Neural crest cell (in vitro differentiated cells): ENCODE measurements around the gene RNH1. TPM values are rescaled to one million over a fixed set of nuclear protein-coding genes. Genes with fewer than 3 reads are reported as not detected.

Experiments used
- DNase-seq: peaks from one replicate; pipeline ENCODE4 v3.0.0; 2021; ENCODE audit warnings: low read depth, mixed read lengths, low spot score
- H3K27ac Mint-ChIP-seq: one replicate; pipeline ENCODE4 v1.8.0; 2021; ENCODE audit warnings: mild to moderate bottlenecking, mixed read lengths; ENCODE audit not compliant: unreplicated experiment
- H3K27me3 Mint-ChIP-seq: 2 replicates; pipeline ENCODE4 v1.8.0; 2021; ENCODE audit warnings: low read depth, mild to moderate bottlenecking, mixed read lengths
- H3K36me3 Mint-ChIP-seq: 2 replicates; pipeline ENCODE4 v1.8.0; 2021; ENCODE audit warnings: low read depth, mild to moderate bottlenecking, mixed read lengths
- H3K4me1 Mint-ChIP-seq: 2 replicates; pipeline ENCODE4 v1.8.0; 2021; ENCODE audit warnings: mixed read lengths
- H3K4me3 Mint-ChIP-seq: one replicate; pipeline ENCODE4 v1.8.0; 2021; ENCODE audit warnings: mild to moderate bottlenecking, mixed read lengths
- H3K9me3 Mint-ChIP-seq: 2 replicates; pipeline ENCODE4 v1.8.0; 2021; ENCODE audit warnings: mixed read lengths
- CTCF ChIP-seq: fragments of 200-600 bp; sonication (generic); conservative IDR thresholded peaks from 2 replicates; pipeline ENCODE4 v1.5.0; 2021; ENCODE audit warnings: antibody characterized with exemption, mild to moderate bottlenecking
- total RNA-seq: library from RNA; stranded (reverse); gene quantifications from 2 replicates; pipeline ENCODE4 v1.2.1, GENCODE V29; 2021

RNH1 gene
- total RNA-seq, 1 donor from 2014 or later, result 71.1 TPM

GRCh38 chr11:507727-508515 is 879 bp upstream of the RNH1 start:
- no peak for DNase-seq
- Mint-ChIP-seq H3K27ac (peak overlapping the region; percentile 75), H3K4me1 (peaks cover 20% of the 10 kb centered on the region), H3K36me3 (peaks cover 9% of the 10 kb centered on the region), H3K9me3 (no peaks in the 10 kb centered on the region), H3K4me3 (peak overlapping the region; percentile 87), H3K27me3 (peaks cover 3% of the 10 kb centered on the region)
- TF ChIP-seq CTCF, result no peak

GRCh38 chr11:506238-506994 is 626 bp downstream of the RNH1 start:
- Mint-ChIP-seq H3K4me3 (peak overlapping the region; percentile 98), H3K27me3 (peaks cover 3% of the 10 kb centered on the region), H3K36me3 (peaks cover 6% of the 10 kb centered on the region), H3K4me1 (peaks cover 20% of the 10 kb centered on the region), H3K9me3 (no peaks in the 10 kb centered on the region), H3K27ac (peak overlapping the region; percentile 99)
- DNase-seq, result peak; percentile 93
- TF ChIP-seq CTCF, result peak; percentile 27

GRCh38 chr11:504994-505344 is 2.1 kb downstream of the RNH1 start:
- Mint-ChIP-seq H3K4me1 (peaks cover 19% of the 10 kb centered on the region), H3K27ac (no peak overlapping the region), H3K36me3 (peaks cover 5% of the 10 kb centered on the region), H3K27me3 (peaks cover 3% of the 10 kb centered on the region), H3K4me3 (peak overlapping the region; percentile 98), H3K9me3 (no peaks in the 10 kb centered on the region)
- DNase-seq, result no peak
- TF ChIP-seq CTCF, result no peak

GRCh38 chr11:504053-504993 is 2.7 kb downstream of the RNH1 start:
- no peak for DNase-seq
- peaks cover 17% of the 10 kb centered on the region for H3K4me1 Mint-ChIP-seq
- H3K36me3 Mint-ChIP-seq, result peaks cover 2% of the 10 kb centered on the region
- no peak for TF ChIP-seq CTCF
- H3K27me3 Mint-ChIP-seq, result peaks cover 3% of the 10 kb centered on the region
- H3K9me3 Mint-ChIP-seq, result no peaks in the 10 kb centered on the region
- no peak overlapping the region for H3K27ac Mint-ChIP-seq
- H3K4me3 Mint-ChIP-seq, result peak overlapping the region; percentile 98
